Liver (tissue), 3 donors: ENCODE data around the gene EIPR1.

Source experiments
- ATF3 ChIP-seq: IDR thresholded peaks from 2 replicates; pipeline ENCODE4 v1.6.1; 2016; ENCODE audit warnings: antibody characterized with exemption
- CTCF ChIP-seq: fragments of 150-350 bp; IDR thresholded peaks from 2 replicates; pipeline ENCODE4 v1.5.1; 2017; ENCODE audit warnings: improper control_type of control experiment, low read depth, low read length; ENCODE audit not compliant: missing input control
- EGR1 ChIP-seq, 2 donors: IDR thresholded peaks; 2 replicates each; pipeline ENCODE4 v1.6.1; 2016 to 2018; ENCODE audit warnings: antibody characterized with exemption in 2 of 2, low read depth in 2 of 2
- FOXA1 ChIP-seq: IDR thresholded peaks from 2 replicates; pipeline ENCODE4 v1.6.1; 2016; ENCODE audit warnings: antibody characterized with exemption
- GABPA ChIP-seq, 2 donors: IDR thresholded peaks in 1 of 2; conservative IDR thresholded peaks in 1 of 2; 2 replicates each; pipeline ENCODE4 v1.6.1; 2016; ENCODE audit warnings: antibody characterized with exemption in 2 of 2, mild to moderate bottlenecking in 1 of 2, moderate library complexity in 1 of 2
- HNF4A ChIP-seq, 2 donors: conservative IDR thresholded peaks; 2 replicates each; pipeline ENCODE4 v1.6.1; 2016; ENCODE audit warnings: antibody characterized with exemption in 2 of 2, mild to moderate bottlenecking in 2 of 2
- JUND ChIP-seq, 2 donors: IDR thresholded peaks; 2 replicates each; pipeline ENCODE4 v1.6.1; 2016; ENCODE audit warnings: antibody characterized with exemption in 2 of 2
- MAX ChIP-seq: IDR thresholded peaks from 2 replicates; pipeline ENCODE4 v1.6.1; 2016; ENCODE audit warnings: antibody characterized with exemption
- RAD21 ChIP-seq, 2 donors: IDR thresholded peaks; 2 replicates each; pipeline ENCODE4 v1.6.1; 2016; ENCODE audit warnings: antibody characterized with exemption in 2 of 2, mild to moderate bottlenecking in 2 of 2
- REST ChIP-seq: IDR thresholded peaks from 2 replicates; pipeline ENCODE4 v1.6.1; 2016; ENCODE audit warnings: antibody characterized with exemption, mild to moderate bottlenecking
- TAF1 ChIP-seq: conservative IDR thresholded peaks from 2 replicates; pipeline ENCODE4 v1.6.1; 2016; ENCODE audit warnings: antibody characterized with exemption, mild to moderate bottlenecking
- YY1 ChIP-seq: IDR thresholded peaks from 2 replicates; pipeline ENCODE4 v1.6.1; 2016; ENCODE audit warnings: antibody characterized with exemption, mild to moderate bottlenecking
- ZBTB33 ChIP-seq: IDR thresholded peaks from 2 replicates; pipeline ENCODE4 v1.6.1; 2016; ENCODE audit warnings: antibody characterized with exemption
- donor health status: healthy.
- donor health status: healthy.

- no peak for TF ChIP-seq CTCF
- TF ChIP-seq RAD21 (IDR thresholded peaks at IDR 0.05), result no peak
- no peak for TF ChIP-seq TAF1
- no peak for TF ChIP-seq MAX
- TF ChIP-seq FOXA1, result no peak
- TF ChIP-seq HNF4A (conservative IDR thresholded peaks at IDR 0.05), result no peak
- TF ChIP-seq JUND (IDR thresholded peaks at IDR 0.05), result no peak
- no peak for TF ChIP-seq REST
- TF ChIP-seq YY1, result no peak
- TF ChIP-seq GABPA (IDR thresholded peaks at IDR 0.05 in 1 of 2, conservative IDR thresholded peaks at IDR 0.05 in 1 of 2), result no peak
- TF ChIP-seq ZBTB33, result no peak
- TF ChIP-seq EGR1 (IDR thresholded peaks at IDR 0.05; ENCODE audit: low read depth in 2 of 2), result no peak
- no peak for TF ChIP-seq ATF3
Measured at GRCh38 chr2:3345621-3346020, 32.0 kb downstream of the EIPR1 start.
